ENCODE results near the gene SMARCE1.

The SMARCE1 gene

GRCh38 chr17:40577611-40578065, 70.0 kb downstream of the SMARCE1 start:
- DNase-seq: no peak

DNA sequence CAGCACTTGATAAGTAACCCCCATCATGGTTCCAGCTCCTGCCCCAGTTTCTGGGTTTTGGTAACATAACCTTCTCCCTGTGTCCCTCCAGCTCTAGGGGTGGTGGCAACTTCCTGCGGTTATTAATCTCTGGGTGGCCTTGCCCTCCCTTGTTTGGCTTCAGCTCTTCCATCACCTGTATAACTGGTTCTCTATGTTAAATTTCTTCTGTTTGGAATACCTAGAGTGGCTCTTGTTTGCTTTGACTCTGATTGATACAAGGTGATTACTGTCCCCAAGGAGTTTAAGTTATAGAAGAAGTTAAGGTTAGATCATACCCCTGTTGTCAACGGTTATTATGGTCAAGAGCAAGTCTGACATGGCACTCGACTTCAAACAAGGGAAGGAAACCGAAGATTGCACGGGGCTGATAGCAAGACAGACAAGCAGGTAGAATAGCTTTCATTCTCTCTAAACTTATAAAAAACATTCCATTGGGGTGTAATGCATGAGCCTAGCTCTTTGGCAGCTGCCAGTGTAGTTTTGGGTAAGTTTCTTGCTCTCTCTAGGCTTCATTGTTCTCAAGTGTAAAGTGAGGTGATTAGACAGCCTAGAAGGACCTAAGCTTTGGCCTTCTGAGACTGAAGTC, 71.4 kb downstream of the SMARCE1 start:
- no peak for DNase-seq
